K562 (cell line): ENCODE data around the gene SLTM. TPM values are rescaled to one million over a fixed set of nuclear protein-coding genes. Genes with fewer than 3 reads are reported as not detected.

Source experiments
- ATAC-seq: fragments of 200-7000 bp; cut with Tn5 transposase; 3 replicates; pipeline ENCODE4 v1.9.1; 2020; ENCODE audit warnings: moderate library complexity
- BruUV-seq: library from RNA; stranded (reverse); fragments of 400-500 nt; replicated peaks from 2 replicates; lab custom pipeline; 2021; lab: Mats Ljungman, UMichigan
- CTCF ChIA-PET: fragments of 300-600 bp; formaldehyde crosslinking; extraction: SDS; loops from one replicate; lab custom pipeline; 2021; ENCODE audit warnings: low intra/inter-chr PET ratio; lab: Yijun Ruan, JAX
- POLR2A ChIA-PET: fragments of 300-600, 350-650 bp; sonication (Branson Sonifier 250); formaldehyde crosslinking; extraction: SDS; loops from one replicate; lab custom pipeline; 2021; ENCODE audit warnings: antibody characterized with exemption, inconsistent platforms; lab: Yijun Ruan, JAX
- DNase-seq, 4 experiments: peaks; one replicate each; pipeline versions ENCODE4 v3.0.0 to v3.0.0-alpha.2; 2011 to 2018; ENCODE audit warnings: low spot score in 3 of 4, mixed read lengths in 3 of 4; ENCODE audit errors: extremely low read depth in 1 of 4
- FAIRE-seq: peaks from 2 replicates; lab custom pipeline; 2011; peaks lifted over from hg19 to GRCh38; lab: Jason Lieb, UNC
- H2AFZ ChIP-seq: 2 replicates; pipeline ENCODE4 v1.6.0; 2011; ENCODE audit warnings: low read depth, low read length, control low read depth, inconsistent platforms
- H3K27ac ChIP-seq: fragments of 200-600 bp; 3 replicates; pipeline ENCODE4 v1.8.0; 2011; ENCODE audit warnings: low read depth, mild to moderate bottlenecking, control low read depth, inconsistent platforms, low read length, moderate library complexity, mixed read lengths; ENCODE audit errors: extremely low read depth
- H3K27me3 ChIP-seq, 2 experiments: fragments of 300-600 bp in 1 of 2; 2 replicates in 1 of 2; 3 replicates in 1 of 2; pipeline versions ENCODE4 v1.6.0 to v1.8.0; 2011; ENCODE audit warnings: inconsistent platforms in 2 of 2, low read length in 2 of 2, mild to moderate bottlenecking in 1 of 2, mixed read lengths in 1 of 2, moderate library complexity in 1 of 2; ENCODE audit not compliant: control insufficient read depth in 2 of 2, insufficient read depth in 2 of 2
- H3K36me3 ChIP-seq: fragments of 300-600 bp; 3 replicates; pipeline ENCODE4 v1.8.0; 2011; ENCODE audit warnings: mild to moderate bottlenecking, low read length, inconsistent platforms; ENCODE audit not compliant: control insufficient read depth, insufficient read depth
- H3K4me1 ChIP-seq, 2 experiments: fragments of 200-600 bp in 1 of 2; replicated peaks in 1 of 2; 2 replicates in 1 of 2; 3 replicates in 1 of 2; pipeline versions ENCODE4 v1.5.1 to v1.8.0; 2011; ENCODE audit warnings: inconsistent platforms in 2 of 2, low read length in 2 of 2, mild to moderate bottlenecking in 1 of 2, mixed read lengths in 1 of 2, moderate library complexity in 1 of 2; ENCODE audit not compliant: control insufficient read depth in 2 of 2, insufficient read depth in 2 of 2
- H3K4me2 ChIP-seq: 2 replicates; pipeline ENCODE4 v1.6.1; 2011; ENCODE audit warnings: low read length, control low read depth, inconsistent platforms, mixed read lengths; ENCODE audit not compliant: insufficient read depth
- H3K4me3 ChIP-seq: fragments of 200-600 bp; sonication (generic), shearing (Covaris generic); 2 replicates; pipeline ENCODE4 v1.5.1; 2016; ENCODE audit warnings: control low read depth, inconsistent platforms
- H3K79me2 ChIP-seq: fragments of 200-600 bp; 3 replicates; pipeline ENCODE4 v1.8.0; 2011; ENCODE audit warnings: low read length, inconsistent platforms; ENCODE audit not compliant: control insufficient read depth, insufficient read depth
- H3K9ac ChIP-seq, 2 experiments: 2 replicates each; pipeline versions ENCODE4 v1.6.0 to v1.6.1; 2011; ENCODE audit warnings: low read depth in 2 of 2, low read length in 2 of 2, control low read depth in 1 of 2, inconsistent platforms in 1 of 2, mild to moderate bottlenecking in 1 of 2, mixed read lengths in 1 of 2; ENCODE audit not compliant: insufficient read depth in 1 of 2
- H3K9me1 ChIP-seq: one replicate; pipeline ENCODE4 v1.6.0; 2011; ENCODE audit warnings: inconsistent platforms, mild to moderate bottlenecking, low read length, moderate library complexity; ENCODE audit not compliant: control insufficient read depth, insufficient read depth
- H3K9me3 ChIP-seq: replicated peaks from 2 replicates; pipeline ENCODE4 v1.5.1; 2011; ENCODE audit warnings: low read depth, low read length, inconsistent platforms; ENCODE audit not compliant: control insufficient read depth, insufficient read depth
- H4K20me1 ChIP-seq: replicated peaks from 2 replicates; pipeline ENCODE4 v1.6.1; 2011; ENCODE audit warnings: low read length, inconsistent platforms, mixed read lengths; ENCODE audit not compliant: control insufficient read depth, insufficient read depth
- CCAR2 ChIP-seq: fragments of 200-400 bp; formaldehyde crosslinking; IDR thresholded peaks from 2 replicates; pipeline ENCODE4 v1.6.1; 2017; ENCODE audit warnings: mild to moderate bottlenecking, low read depth, low read length
- ERF ChIP-seq: fragments of 450-650 bp; formaldehyde crosslinking; IDR thresholded peaks from 2 replicates; pipeline ENCODE4 v1.4.0; 2020; ENCODE audit warnings: mild to moderate bottlenecking, mixed read lengths
- KAT2B ChIP-seq: IDR thresholded peaks from one replicate; pipeline ENCODE4 v1.6.1; 2012; ENCODE audit warnings: low read depth, mild to moderate bottlenecking, control low read depth, inconsistent platforms, low read length, moderate library complexity
- PYGO2 ChIP-seq: fragments of 450-650 bp; IDR thresholded peaks from 2 replicates; pipeline ENCODE4 v1.6.1; 2016; ENCODE audit warnings: mild to moderate bottlenecking, missing genetic modification characterization, moderate library complexity, missing compliant biosample characterization
- TRIM28 ChIP-seq: fragments of 450-650 bp; IDR thresholded peaks from 2 replicates; pipeline ENCODE4 v1.6.1; 2017
- ZEB2 ChIP-seq: fragments of 450-650 bp; IDR thresholded peaks from 2 replicates; pipeline ENCODE4 v1.6.1; 2016
- in situ Hi-C: fragments of 300-500 bp; cut with MboI; formaldehyde crosslinking; loops from 4 replicates; pipeline ENCODE4 v1.15.0; 2018; ENCODE audit warnings: inconsistent platforms, mixed read lengths
- intact Hi-C: fragments of 100-400 bp; cut with micrococcal nuclease; formaldehyde crosslinking; loops from 2 replicates; pipeline ENCODE4 v1.14.2; 2022
- polyA plus RNA-seq, 8 experiments: library from polyadenylated mRNA; depleted of rRNA in 4 of 8; stranded (reverse) in 5 of 8; unstranded in 3 of 8; fragments of >200 nt; fragmentation: Nextera tagmentation in 2 of 8; fragmentation: Illumina TruSeq in 1 of 8; extraction: Ambion mirVana in 2 of 8; extraction: Trizol in 1 of 8; gene quantifications; 2 replicates each; pipeline versions ENCODE4 v1.2.1 to v1.2.3, GENCODE V29; 2011 to 2014; ENCODE audit warnings: inconsistent platforms in 1 of 8, missing spikeins in 1 of 8
- total RNA-seq, 7 experiments: library from RNA; depleted of rRNA in 6 of 7; stranded (reverse); fragments of >200 nt in 6 of 7; fragmentation: Illumina TruSeq in 2 of 7; extraction: Trizol in 2 of 7; gene quantifications; 2 replicates each; pipeline versions ENCODE4 v1.2.1 to v1.2.3, GENCODE V29; 2011 to 2021; ENCODE audit warnings: low replicate concordance in 1 of 7
- TF ChIP-seq, protein P1 (sequence below), 2 experiments: IDR thresholded peaks; 2 replicates each; pipeline ENCODE4 v1.6.1; 2011; ENCODE audit warnings: borderline replicate concordance in 1 of 2, control low read depth in 1 of 2, low read depth in 1 of 2, low read length in 1 of 2, mild to moderate bottlenecking in 1 of 2, mixed read lengths in 1 of 2, moderate library complexity in 1 of 2; ENCODE audit not compliant: insufficient read depth in 1 of 2, insufficient read length in 1 of 2, poor library complexity in 1 of 2, severe bottlenecking in 1 of 2; ENCODE audit errors: extremely low read depth in 1 of 2
- TF ChIP-seq, protein P2 (sequence below): fragments of 450-650 bp; IDR thresholded peaks from 2 replicates; pipeline ENCODE4 v1.6.1; 2016; ENCODE audit warnings: low read depth

SLTM gene
- total and polyA plus RNA-seq, 9 of the 15 experiments (the other 6 are each of a cell fraction or from before 2014, with no cell fraction given), result 39.5 to 163 (median 102) TPM

DNA sequence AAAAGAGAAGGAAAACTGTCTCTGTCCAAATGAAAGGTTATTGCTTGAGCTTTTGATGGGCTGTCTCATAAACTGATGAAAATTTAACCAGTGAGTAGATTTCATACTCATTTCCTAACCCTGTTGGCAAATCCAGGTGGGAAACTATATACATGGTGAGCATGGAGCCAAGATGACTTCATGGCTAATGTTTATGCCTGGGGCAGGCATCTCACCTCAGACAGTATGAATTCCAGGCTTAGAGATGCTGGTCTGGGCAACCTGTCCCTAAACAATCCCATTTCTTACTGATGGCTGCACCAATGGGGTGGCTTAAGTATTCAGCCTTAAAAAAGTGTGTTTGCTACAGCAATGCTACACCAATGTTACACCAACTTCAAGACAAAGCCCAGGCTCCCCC lies 58.1 kb downstream of the SLTM start:
- no peak overlapping the region for H3K4me3 ChIP-seq
- H3K9me1 ChIP-seq, result no peaks in the 10 kb centered on the region
- H3K27ac ChIP-seq, result no peak overlapping the region
- H3K79me2 ChIP-seq, result no peaks in the 10 kb centered on the region
- in situ Hi-C loops (no loop called here), intact Hi-C loops (no loop called here)
- H3K9ac ChIP-seq, result no peak overlapping the region
- FAIRE-seq (no peak), DNase-seq (no peak), ATAC-seq (peak; percentile 14; the same call in 2 of the 3 replicates)
- H2AFZ ChIP-seq, result no peak overlapping the region
- H3K9me3 ChIP-seq, result no peaks in the 10 kb centered on the region
- H3K36me3 ChIP-seq, result peaks cover 29% of the 10 kb centered on the region
- H3K4me1 ChIP-seq, result no peaks in the 10 kb centered on the region; a peak in 1 of 5 replicates
- H3K4me2 ChIP-seq, result no peak overlapping the region
- no TSS peak for BruUV-seq
- no peaks in the 10 kb centered on the region for H3K27me3 ChIP-seq
- H4K20me1 ChIP-seq, result no peaks in the 10 kb centered on the region; the same call in 1 of the 2 replicates
- ChIA-PET CTCF (no interaction called here), POLR2A (interaction anchor here (0.7 kb wide), 1 partner anchor 8 kb away, joined by 3 read pairs; no protein-coding TSS in a partner anchor)
- TF ChIP-seq PYGO2 (tag), result no peak
- no peak for TF ChIP-seq TRIM28
- TF ChIP-seq CCAR2, result no peak
- TF ChIP-seq ERF (CRISPR knock-in tag), result no peak
- TF ChIP-seq, protein P1, sequence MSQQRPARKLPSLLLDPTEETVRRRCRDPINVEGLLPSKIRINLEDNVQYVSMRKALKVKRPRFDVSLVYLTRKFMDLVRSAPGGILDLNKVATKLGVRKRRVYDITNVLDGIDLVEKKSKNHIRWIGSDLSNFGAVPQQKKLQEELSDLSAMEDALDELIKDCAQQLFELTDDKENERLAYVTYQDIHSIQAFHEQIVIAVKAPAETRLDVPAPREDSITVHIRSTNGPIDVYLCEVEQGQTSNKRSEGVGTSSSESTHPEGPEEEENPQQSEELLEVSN (IDR thresholded peaks at IDR 0.05; ENCODE audit: borderline replicate concordance in 1 of 2, extremely low read depth in 1 of 2, insufficient read depth in 1 of 2, insufficient read length in 1 of 2, low read depth in 1 of 2, low read length in 1 of 2, poor library complexity in 1 of 2, severe bottlenecking in 1 of 2), result no peak
- TF ChIP-seq ZEB2, result no peak
- TF ChIP-seq, protein P2, sequence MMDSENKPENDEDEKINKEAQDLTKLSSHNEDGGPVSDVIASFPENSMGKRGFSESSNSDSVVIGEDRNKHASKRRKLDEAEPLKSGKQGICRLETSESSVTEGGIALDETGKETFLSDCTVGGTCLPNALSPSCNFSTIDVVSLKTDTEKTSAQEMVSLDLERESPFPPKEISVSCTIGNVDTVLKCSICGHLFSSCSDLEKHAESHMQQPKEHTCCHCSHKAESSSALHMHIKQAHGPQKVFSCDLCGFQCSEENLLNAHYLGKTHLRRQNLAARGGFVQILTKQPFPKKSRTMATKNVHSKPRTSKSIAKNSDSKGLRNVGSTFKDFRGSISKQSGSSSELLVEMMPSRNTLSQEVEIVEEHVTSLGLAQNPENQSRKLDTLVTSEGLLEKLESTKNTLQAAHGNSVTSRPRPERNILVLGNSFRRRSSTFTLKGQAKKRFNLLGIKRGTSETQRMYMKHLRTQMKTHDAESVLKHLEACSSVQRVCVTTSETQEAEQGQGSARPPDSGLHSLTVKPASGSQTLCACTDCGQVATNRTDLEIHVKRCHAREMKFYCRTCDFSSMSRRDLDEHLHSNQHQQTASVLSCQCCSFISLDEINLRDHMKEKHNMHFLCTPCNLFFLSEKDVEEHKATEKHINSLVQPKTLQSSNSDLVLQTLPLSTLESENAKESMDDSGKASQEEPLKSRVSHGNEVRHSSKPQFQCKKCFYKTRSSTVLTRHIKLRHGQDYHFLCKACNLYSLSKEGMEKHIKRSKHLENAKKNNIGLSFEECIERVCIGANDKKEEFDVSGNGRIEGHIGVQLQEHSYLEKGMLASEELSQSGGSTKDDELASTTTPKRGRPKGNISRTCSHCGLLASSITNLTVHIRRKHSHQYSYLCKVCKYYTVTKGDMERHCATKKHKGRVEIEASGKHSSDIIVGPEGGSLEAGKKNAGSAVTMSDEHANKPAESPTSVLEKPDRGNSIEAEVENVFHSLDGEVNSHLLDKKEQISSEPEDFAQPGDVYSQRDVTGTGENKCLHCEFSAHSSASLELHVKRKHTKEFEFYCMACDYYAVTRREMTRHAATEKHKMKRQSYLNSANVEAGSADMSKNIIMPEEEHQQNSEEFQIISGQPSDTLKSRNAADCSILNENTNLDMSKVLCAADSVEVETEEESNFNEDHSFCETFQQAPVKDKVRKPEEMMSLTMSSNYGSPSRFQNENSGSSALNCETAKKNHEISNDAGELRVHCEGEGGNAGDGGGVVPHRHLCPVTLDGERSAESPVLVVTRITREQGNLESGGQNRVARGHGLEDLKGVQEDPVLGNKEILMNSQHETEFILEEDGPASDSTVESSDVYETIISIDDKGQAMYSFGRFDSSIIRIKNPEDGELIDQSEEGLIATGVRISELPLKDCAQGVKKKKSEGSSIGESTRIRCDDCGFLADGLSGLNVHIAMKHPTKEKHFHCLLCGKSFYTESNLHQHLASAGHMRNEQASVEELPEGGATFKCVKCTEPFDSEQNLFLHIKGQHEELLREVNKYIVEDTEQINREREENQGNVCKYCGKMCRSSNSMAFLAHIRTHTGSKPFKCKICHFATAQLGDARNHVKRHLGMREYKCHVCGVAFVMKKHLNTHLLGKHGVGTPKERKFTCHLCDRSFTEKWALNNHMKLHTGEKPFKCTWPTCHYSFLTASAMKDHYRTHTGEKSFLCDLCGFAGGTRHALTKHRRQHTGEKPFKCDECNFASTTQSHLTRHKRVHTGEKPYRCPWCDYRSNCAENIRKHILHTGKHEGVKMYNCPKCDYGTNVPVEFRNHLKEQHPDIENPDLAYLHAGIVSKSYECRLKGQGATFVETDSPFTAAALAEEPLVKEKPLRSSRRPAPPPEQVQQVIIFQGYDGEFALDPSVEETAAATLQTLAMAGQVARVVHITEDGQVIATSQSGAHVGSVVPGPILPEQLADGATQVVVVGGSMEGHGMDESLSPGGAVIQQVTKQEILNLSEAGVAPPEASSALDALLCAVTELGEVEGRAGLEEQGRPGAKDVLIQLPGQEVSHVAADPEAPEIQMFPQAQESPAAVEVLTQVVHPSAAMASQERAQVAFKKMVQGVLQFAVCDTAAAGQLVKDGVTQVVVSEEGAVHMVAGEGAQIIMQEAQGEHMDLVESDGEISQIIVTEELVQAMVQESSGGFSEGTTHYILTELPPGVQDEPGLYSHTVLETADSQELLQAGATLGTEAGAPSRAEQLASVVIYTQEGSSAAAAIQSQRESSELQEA, result no peak
- TF ChIP-seq KAT2B, result no peak
